Gastroesophageal sphincter (tissue), 4 donors: Measurements from ENCODE around the gene CCDC91. TPM values are rescaled to one million over a fixed set of nuclear protein-coding genes. Genes with fewer than 3 reads are reported as not detected.

Source experiments
- ATAC-seq: fragments of 150-250 bp; one replicate; pipeline ENCODE4 v1.9.1; 2016; ENCODE audit warnings: mild to moderate bottlenecking, moderate library complexity
- H3K27ac ChIP-seq, 4 donors: fragments of 200-600 bp; sonication (generic) in 3 of 4; 1 replicate in 3 of 4; 2 replicates in 1 of 4; pipeline ENCODE4 v1.5.1; 2016 to 2019
- H3K27me3 ChIP-seq: fragments of 200-600 bp; sonication (generic); one replicate; pipeline ENCODE4 v1.5.1; 2019
- H3K36me3 ChIP-seq, 2 donors: fragments of 200-600 bp; sonication (generic); one replicate each; pipeline ENCODE4 v1.5.1; 2019; ENCODE audit warnings: control low read depth in 1 of 2
- H3K4me1 ChIP-seq, 3 donors: fragments of 200-600 bp; sonication (generic); 1 replicate in 2 of 3; 2 replicates in 1 of 3; pipeline ENCODE4 v1.5.1; 2016 to 2019; ENCODE audit warnings: control low read depth in 2 of 3
- H3K4me3 ChIP-seq, 2 donors: fragments of 200-600 bp; sonication (generic); one replicate each; pipeline ENCODE4 v1.5.1; 2019; ENCODE audit warnings: mild to moderate bottlenecking in 1 of 2, moderate library complexity in 1 of 2
- H3K9me3 ChIP-seq, 3 donors: fragments of 200-600 bp; sonication (generic); one replicate each; pipeline ENCODE4 v1.5.1; 2017 to 2019; ENCODE audit warnings: control low read depth in 2 of 3
- EP300 ChIP-seq: sonication (generic); formaldehyde crosslinking; IDR thresholded peaks from one replicate; pipeline ENCODE4 v1.6.1; 2017; ENCODE audit warnings: antibody characterized with exemption, mild to moderate bottlenecking
- POLR2A ChIP-seq, 2 donors: fragments of 450-650 bp; IDR thresholded peaks; one replicate each; pipeline ENCODE4 v1.6.1; 2017; ENCODE audit warnings: antibody characterized with exemption in 2 of 2, mild to moderate bottlenecking in 2 of 2, moderate library complexity in 1 of 2
- POLR2AphosphoS5 ChIP-seq: sonication (generic); formaldehyde crosslinking; IDR thresholded peaks from one replicate; pipeline ENCODE4 v1.6.1; 2017; ENCODE audit warnings: antibody characterized with exemption
- WGBS, 2 donors: methylation state at CpG; one replicate each; pipeline ENCODE4 v1.1.5; 2018; ENCODE audit warnings: low coverage in 1 of 2; 5-methylcytosine and 5-hydroxymethylcytosine counted together
- total RNA-seq, 4 donors: library from RNA; depleted of rRNA; stranded (reverse); fragments of >200 nt; gene quantifications; one replicate each; pipeline ENCODE4 v1.1.0, GENCODE V29; 2016
- TF ChIP-seq, protein P1 (sequence below), 4 experiments: fragments of 200-600 bp in 2 of 4; fragments of 450-650 bp in 2 of 4; sonication (generic) in 1 of 4; IDR thresholded peaks; one replicate each; pipeline ENCODE4 v1.5.1; 2017 to 2019; ENCODE audit warnings: antibody characterized with exemption in 4 of 4, mild to moderate bottlenecking in 2 of 4, moderate library complexity in 2 of 4

CCDC91 gene
- total RNA-seq, 4 donors from 2014 or later = 53.1 to 93.4 (median 64.0) TPM

GRCh38 chr12:28234444-28234843, 44.2 kb downstream of the CCDC91 start:
- Histone ChIP-seq H3K27me3 (no peaks in the 10 kb centered on the region), H3K36me3 (no peaks in the 10 kb centered on the region), H3K4me3 (no peak overlapping the region), H3K4me1 (peaks cover 6 to 32% (median 22%) of the 10 kb centered on the region in 3 donors), H3K27ac (no peak overlapping the region), H3K9me3 (no peaks in the 10 kb centered on the region)
- ATAC-seq = no peak
- no peak for TF ChIP-seq POLR2A (IDR thresholded peaks at IDR 0.05)
- no peak for TF ChIP-seq EP300
- TF ChIP-seq, protein P1, sequence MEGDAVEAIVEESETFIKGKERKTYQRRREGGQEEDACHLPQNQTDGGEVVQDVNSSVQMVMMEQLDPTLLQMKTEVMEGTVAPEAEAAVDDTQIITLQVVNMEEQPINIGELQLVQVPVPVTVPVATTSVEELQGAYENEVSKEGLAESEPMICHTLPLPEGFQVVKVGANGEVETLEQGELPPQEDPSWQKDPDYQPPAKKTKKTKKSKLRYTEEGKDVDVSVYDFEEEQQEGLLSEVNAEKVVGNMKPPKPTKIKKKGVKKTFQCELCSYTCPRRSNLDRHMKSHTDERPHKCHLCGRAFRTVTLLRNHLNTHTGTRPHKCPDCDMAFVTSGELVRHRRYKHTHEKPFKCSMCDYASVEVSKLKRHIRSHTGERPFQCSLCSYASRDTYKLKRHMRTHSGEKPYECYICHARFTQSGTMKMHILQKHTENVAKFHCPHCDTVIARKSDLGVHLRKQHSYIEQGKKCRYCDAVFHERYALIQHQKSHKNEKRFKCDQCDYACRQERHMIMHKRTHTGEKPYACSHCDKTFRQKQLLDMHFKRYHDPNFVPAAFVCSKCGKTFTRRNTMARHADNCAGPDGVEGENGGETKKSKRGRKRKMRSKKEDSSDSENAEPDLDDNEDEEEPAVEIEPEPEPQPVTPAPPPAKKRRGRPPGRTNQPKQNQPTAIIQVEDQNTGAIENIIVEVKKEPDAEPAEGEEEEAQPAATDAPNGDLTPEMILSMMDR (IDR thresholded peaks at IDR 0.05) = no peak

DNA sequence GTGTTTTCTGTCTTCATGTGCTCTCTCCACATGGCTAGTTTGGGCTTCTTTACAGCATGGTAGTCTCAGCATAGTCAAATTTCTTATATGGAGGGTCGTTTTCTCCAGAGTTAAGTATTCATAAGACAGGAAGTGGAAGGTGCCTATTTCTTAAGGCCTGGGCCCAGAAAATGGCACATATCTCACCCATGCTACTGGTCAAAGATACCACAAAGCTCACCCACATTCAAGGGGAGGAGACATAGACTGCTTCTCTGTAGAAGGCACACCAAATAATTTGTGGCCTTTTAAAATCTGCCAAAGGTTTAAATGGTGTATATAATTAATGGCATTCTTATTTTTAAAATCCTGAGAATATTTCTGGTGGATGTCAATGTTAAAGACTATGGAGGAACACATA, 44.8 kb downstream of the CCDC91 start:
- Histone ChIP-seq H3K4me1 (peaks cover 6 to 28% (median 17%) of the 10 kb centered on the region in 3 donors), H3K36me3 (no peaks in the 10 kb centered on the region), H3K9me3 (no peaks in the 10 kb centered on the region), H3K27me3 (no peaks in the 10 kb centered on the region), H3K4me3 (no peak overlapping the region), H3K27ac (no peak overlapping the region)
- ATAC-seq = no peak
- 100% methylated on average over 1 of the region's 1 CpG for WGBS, 2 donors
- TF ChIP-seq POLR2AphosphoS5 (no peak), EP300 (no peak), POLR2A (IDR thresholded peaks at IDR 0.05) (no peak)
- TF ChIP-seq, protein P1 (IDR thresholded peaks at IDR 0.05) = no peak

DNA sequence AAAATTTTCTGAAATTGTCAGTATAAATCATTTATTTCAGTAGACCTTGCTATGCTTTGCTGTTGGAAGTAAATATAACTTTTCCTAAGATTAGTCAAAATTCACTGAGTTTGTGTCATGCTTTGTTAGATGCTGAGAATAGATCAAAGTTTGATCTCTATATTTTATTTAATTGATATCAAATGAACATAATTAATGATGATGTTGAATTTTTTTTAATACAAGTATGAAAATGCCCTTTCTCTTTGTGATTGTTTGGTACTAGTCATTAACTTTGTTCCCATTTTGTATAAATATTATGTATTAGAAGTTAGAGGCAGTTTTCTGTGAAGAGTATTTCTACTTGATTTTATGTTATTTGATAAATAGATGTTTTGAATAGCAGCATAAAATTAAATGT, 45.7 kb downstream of the CCDC91 start:
- no peaks in the 10 kb centered on the region for H3K36me3 ChIP-seq
- H3K9me3 ChIP-seq = no peaks in the 10 kb centered on the region
- peaks cover 0 to 18% (median 15%) of the 10 kb centered on the region in 3 donors for H3K4me1 ChIP-seq
- H3K27me3 ChIP-seq = no peaks in the 10 kb centered on the region
- H3K4me3 ChIP-seq = no peak overlapping the region
- no peak for ATAC-seq
- TF ChIP-seq POLR2A (IDR thresholded peaks at IDR 0.05) (no peak), EP300 (no peak), POLR2AphosphoS5 (no peak)
- TF ChIP-seq, protein P1 (IDR thresholded peaks at IDR 0.05) = no peak
- H3K27ac ChIP-seq = no peak overlapping the region

DNA sequence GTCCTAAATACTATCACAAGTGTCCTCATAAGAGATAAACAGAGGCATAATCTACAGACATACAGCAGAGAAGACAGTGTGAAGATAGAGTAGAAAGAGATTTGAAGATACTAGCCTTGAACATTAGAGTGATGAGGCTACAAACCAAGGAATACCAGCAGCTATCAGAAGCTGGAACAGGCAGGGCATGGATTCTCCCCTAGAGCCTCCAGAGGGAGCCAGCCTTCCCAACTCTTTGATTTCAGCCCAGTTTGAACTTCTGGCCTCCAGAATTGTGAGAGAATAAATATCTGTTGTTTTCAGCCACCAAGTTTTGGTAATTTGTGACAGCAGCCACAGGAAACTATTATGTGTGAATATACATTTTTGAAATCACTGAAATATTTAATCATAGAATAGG, 47.2 kb downstream of the CCDC91 start:
- Histone ChIP-seq H3K36me3 (no peaks in the 10 kb centered on the region), H3K27me3 (no peaks in the 10 kb centered on the region), H3K4me1 (peaks cover 0 to 9% (median 4%) of the 10 kb centered on the region in 3 donors), H3K9me3 (no peaks in the 10 kb centered on the region), H3K27ac (no peak overlapping the region), H3K4me3 (no peak overlapping the region)
- TF ChIP-seq EP300 (no peak), POLR2AphosphoS5 (no peak), POLR2A (IDR thresholded peaks at IDR 0.05) (no peak)
- TF ChIP-seq, protein P1 (IDR thresholded peaks at IDR 0.05) = no peak
- ATAC-seq = no peak

DNA sequence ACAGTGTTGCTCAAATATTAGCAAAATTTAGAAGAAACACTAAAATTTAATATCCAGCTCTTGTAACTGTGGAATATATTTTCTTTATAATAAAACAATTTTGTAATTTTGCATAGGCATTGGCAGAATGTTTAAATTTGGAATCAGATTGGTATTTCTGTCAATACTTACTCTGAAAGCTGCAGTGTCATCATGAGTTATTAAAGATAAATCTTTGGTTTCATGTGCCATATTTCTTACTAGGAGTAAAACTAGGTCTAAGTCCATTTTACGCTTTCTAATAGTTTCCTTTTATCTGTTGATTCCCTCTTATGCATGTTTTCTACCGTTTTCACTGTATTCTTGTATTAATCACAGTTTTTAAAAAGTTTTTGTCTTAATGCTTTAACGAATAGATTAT, 49.7 kb downstream of the CCDC91 start:
- no peak for TF ChIP-seq EP300
- no peak for TF ChIP-seq POLR2AphosphoS5
- TF ChIP-seq POLR2A (IDR thresholded peaks at IDR 0.05) = no peak
- TF ChIP-seq, protein P1 (IDR thresholded peaks at IDR 0.05) = no peak
- Histone ChIP-seq H3K4me1 (peaks cover 0 to 13% (median 0%) of the 10 kb centered on the region in 3 donors), H3K27me3 (no peaks in the 10 kb centered on the region), H3K27ac (no peak overlapping the region), H3K36me3 (no peaks in the 10 kb centered on the region), H3K9me3 (no peaks in the 10 kb centered on the region), H3K4me3 (no peak overlapping the region)
- ATAC-seq = no peak
- 94 to 100% methylated on average over 3 of the region's 3 CpGs for WGBS, 2 donors
